HepG2 (cell line): ENCODE results near the gene NBPF3. TPM values are rescaled to one million over a fixed set of nuclear protein-coding genes. Genes with fewer than 3 reads are reported as not detected.

Experiments used
- ATAC-seq: fragments of 200-7000 bp; cut with Tn5 transposase; 3 replicates; pipeline ENCODE4 v1.9.1; 2020; ENCODE audit warnings: mild to moderate bottlenecking, moderate library complexity
- BruUV-seq: library from RNA; stranded (reverse); fragments of 400-500 nt; replicated peaks from 2 replicates; lab custom pipeline; 2021; lab: Mats Ljungman, UMichigan
- CTCF ChIA-PET: fragments of 300-600 bp; formaldehyde crosslinking; extraction: SDS; loops from one replicate; lab custom pipeline; 2021; ENCODE audit warnings: low total read pairs, inconsistent platforms, low intra/inter-chr PET ratio; lab: Yijun Ruan, JAX
- POLR2A ChIA-PET: fragments of 350-600 bp; sonication (Branson Sonifier 250); formaldehyde crosslinking; loops from one replicate; lab custom pipeline; 2020; ENCODE audit warnings: antibody characterized with exemption, inconsistent platforms; lab: Yijun Ruan, JAX
- DNase-seq: peaks from one replicate; pipeline ENCODE4 v3.0.0-alpha.2; 2015; ENCODE audit warnings: low spot score
- FAIRE-seq: peaks from 3 replicates; lab custom pipeline; 2011; peaks lifted over from hg19 to GRCh38; lab: Jason Lieb, UNC
- H2AFZ ChIP-seq: one replicate; pipeline ENCODE4 v1.6.1; 2011; ENCODE audit warnings: low read length, inconsistent platforms
- H3K27ac ChIP-seq: fragments of 300-600 bp; 3 replicates; pipeline ENCODE4 v1.8.0; 2011; ENCODE audit warnings: mixed run types, mild to moderate bottlenecking, mixed read lengths, low read length, inconsistent platforms; ENCODE audit not compliant: insufficient read depth; ENCODE audit errors: extremely low read length
- H3K27me3 ChIP-seq, 2 experiments: fragments of 200-600 bp in 1 of 2; 2 replicates in 1 of 2; 3 replicates in 1 of 2; pipeline versions ENCODE4 v1.6.0 to v1.8.0; 2011; ENCODE audit warnings: low read length in 2 of 2, mild to moderate bottlenecking in 2 of 2, moderate library complexity in 2 of 2, inconsistent platforms in 1 of 2; ENCODE audit not compliant: insufficient read depth in 2 of 2, control insufficient read depth in 1 of 2
- H3K36me3 ChIP-seq, 2 experiments: fragments of 200-600 bp in 1 of 2; replicated peaks in 1 of 2; 2 replicates in 1 of 2; 3 replicates in 1 of 2; pipeline versions ENCODE4 v1.5.1 to v1.8.0; 2011; ENCODE audit warnings: low read length in 2 of 2, inconsistent platforms in 1 of 2; ENCODE audit not compliant: insufficient read depth in 2 of 2, control insufficient read depth in 1 of 2
- H3K4me1 ChIP-seq: 2 replicates; pipeline ENCODE4 v1.5.1; 2012; ENCODE audit warnings: low read length, inconsistent platforms; ENCODE audit not compliant: insufficient read depth
- H3K4me2 ChIP-seq: 2 replicates; pipeline ENCODE4 v1.6.0; 2011; ENCODE audit warnings: low read depth, low read length, inconsistent platforms
- H3K4me3 ChIP-seq, 3 experiments: fragments of 200-600 bp in 1 of 3; sonication (generic), shearing (Covaris generic) in 1 of 3; replicated peaks in 1 of 3; 2 replicates each; pipeline ENCODE4 v1.5.1; 2011 to 2016; ENCODE audit warnings: low read length in 3 of 3, inconsistent platforms in 2 of 3, low read depth in 2 of 3, mild to moderate bottlenecking in 2 of 3, control low read depth in 1 of 3, mixed read lengths in 1 of 3; ENCODE audit not compliant: insufficient read depth in 1 of 3
- H3K79me2 ChIP-seq: one replicate; pipeline ENCODE4 v1.6.1; 2011; ENCODE audit warnings: low read length, inconsistent platforms; ENCODE audit not compliant: insufficient read depth
- H3K9ac ChIP-seq: 2 replicates; pipeline ENCODE4 v1.6.0; 2011; ENCODE audit warnings: mild to moderate bottlenecking, low read depth, low read length, inconsistent platforms; ENCODE audit not compliant: insufficient read depth
- H3K9me3 ChIP-seq: 2 replicates; pipeline ENCODE4 v1.5.1; 2012; ENCODE audit warnings: mild to moderate bottlenecking, low read length
- H4K20me1 ChIP-seq: 2 replicates; pipeline ENCODE4 v1.6.0; 2011; ENCODE audit warnings: inconsistent platforms, mild to moderate bottlenecking, low read length, moderate library complexity; ENCODE audit not compliant: insufficient read depth
- RAD51 ChIP-seq: fragments of 450-650 bp; IDR thresholded peaks from 2 replicates; pipeline ENCODE4 v1.6.1; 2016; ENCODE audit warnings: borderline replicate concordance
- SNAPC2 ChIP-seq: sonication (generic); formaldehyde crosslinking; IDR thresholded peaks from 2 replicates; pipeline ENCODE4 v1.8.1; 2022; ENCODE audit warnings: mild to moderate bottlenecking, missing genetic modification reagents
- TOE1 ChIP-seq: sonication (generic); formaldehyde crosslinking; IDR thresholded peaks from 2 replicates; pipeline ENCODE4 v1.4.0; 2020; ENCODE audit warnings: mild to moderate bottlenecking, missing genetic modification reagents
- ZNF253 ChIP-seq: sonication (generic); formaldehyde crosslinking; IDR thresholded peaks from 2 replicates; pipeline ENCODE4 v1.8.0; 2022; ENCODE audit warnings: mild to moderate bottlenecking, missing genetic modification reagents, borderline replicate concordance
- ZNF343 ChIP-seq: sonication (generic); formaldehyde crosslinking; IDR thresholded peaks from 2 replicates; pipeline ENCODE4 v1.4.0; 2020; ENCODE audit warnings: mild to moderate bottlenecking, missing genetic modification reagents
- ZNF773 ChIP-seq: sonication (generic); formaldehyde crosslinking; IDR thresholded peaks from 2 replicates; pipeline ENCODE4 v1.4.0; 2020; ENCODE audit warnings: missing genetic modification reagents, borderline replicate concordance
- ZNF839 ChIP-seq: sonication (generic); formaldehyde crosslinking; IDR thresholded peaks from 2 replicates; pipeline ENCODE4 v1.4.0; 2020; ENCODE audit warnings: missing genetic modification reagents, mild to moderate bottlenecking, borderline replicate concordance
- WGBS: methylation state at CpG from one replicate; pipeline ENCODE4 v1.1.6; 2017; ENCODE audit warnings: low lambda C conversion rate; 5-methylcytosine and 5-hydroxymethylcytosine counted together
- in situ Hi-C: cut with HindIII; loops from 2 replicates; pipeline ENCODE4 v1.10.0; 2017; ENCODE audit warnings: low pct_unique_long_range_greater_than_20kb; ENCODE audit not compliant: extremely low pct_ligation_motif_present
- intact Hi-C: fragments of 100-400 bp; cut with micrococcal nuclease; formaldehyde crosslinking; loops from one replicate; pipeline ENCODE4 v1.10.0; 2022; ENCODE audit not compliant: unreplicated experiment
- polyA plus RNA-seq, 8 experiments: library from polyadenylated mRNA; depleted of rRNA in 3 of 8; stranded (reverse) in 7 of 8; unstranded in 1 of 8; fragments of >200 nt; fragmentation: Illumina TruSeq in 4 of 8; extraction: Trizol in 4 of 8; gene quantifications; 2 replicates each; pipeline versions ENCODE4 v1.2.1 to v1.2.3, GENCODE V29; 2011 to 2016; ENCODE audit warnings: low read depth in 4 of 8, missing spikeins in 1 of 8, mixed read lengths in 1 of 8; ENCODE audit not compliant: insufficient read depth in 1 of 8
- total RNA-seq, 5 experiments: library from RNA; depleted of rRNA; stranded (reverse); fragments of >200 nt; fragmentation: Illumina TruSeq; extraction: Trizol; gene quantifications; 2 replicates each; pipeline ENCODE4 v1.2.3, GENCODE V29; 2016; ENCODE audit warnings: low read depth in 1 of 5
- TF ChIP-seq, protein P1 (sequence below): IDR thresholded peaks from 2 replicates; pipeline ENCODE4 v1.6.1; 2012; ENCODE audit warnings: inconsistent platforms
- TF ChIP-seq, protein P2 (sequence below): sonication (generic); formaldehyde crosslinking; IDR thresholded peaks from 2 replicates; pipeline ENCODE4 v1.4.0; 2020; ENCODE audit warnings: missing genetic modification reagents

NBPF3 gene
- total and polyA plus RNA-seq, 2 of the 13 experiments (the other 11 are each of a cell fraction or from before 2014, with no cell fraction given): 3.5 to 4.9 TPM

DNA sequence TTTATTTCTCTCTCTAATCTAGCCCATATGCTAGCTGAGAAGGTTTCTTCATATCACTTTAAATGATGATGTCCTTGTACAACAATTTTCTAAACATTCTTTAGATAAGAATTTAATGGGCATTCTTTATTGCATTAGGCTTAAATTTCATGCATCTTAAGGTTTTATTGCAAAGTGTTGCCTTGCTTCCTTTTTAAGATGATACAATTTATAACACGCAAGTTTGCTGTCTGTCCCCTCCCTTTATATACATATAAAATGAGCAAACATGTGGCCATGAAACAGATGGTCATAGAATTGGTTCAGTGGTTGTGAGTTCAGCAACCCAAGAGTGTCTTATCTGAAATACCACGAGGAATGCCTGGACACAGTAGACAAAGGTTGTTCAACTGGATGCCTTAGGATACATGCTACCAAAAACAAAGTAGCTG, 12.1 kb downstream of the NBPF3 start:
- no TSS peak for BruUV-seq

More for the DNA sequence above, 12.1 kb downstream of the NBPF3 start:
- in situ Hi-C loops (no loop called here), intact Hi-C loops (no loop called here)
- H3K9ac ChIP-seq: no peak overlapping the region
- DNase-seq (no peak), ATAC-seq (no peak)
- peaks cover 0 to 8% of the 10 kb centered on the region in 2 experiments; a peak in 2 of 5 replicates for H3K36me3 ChIP-seq
- no peak overlapping the region for H3K4me3 ChIP-seq
- H3K27ac ChIP-seq: no peak overlapping the region
- no peaks in the 10 kb centered on the region for H3K27me3 ChIP-seq
- no peaks in the 10 kb centered on the region for H3K79me2 ChIP-seq
- H3K9me3 ChIP-seq: no peaks in the 10 kb centered on the region
- no peaks in the 10 kb centered on the region for H3K4me1 ChIP-seq
- CTCF ChIA-PET: no interaction called here
- no peaks in the 10 kb centered on the region for H4K20me1 ChIP-seq
- no peak overlapping the region for H3K4me2 ChIP-seq
- WGBS: 91% methylated on average over 2 of the region's 2 CpGs
- POLR2A ChIA-PET: no interaction called here
- H2AFZ ChIP-seq: no peak overlapping the region
- TF ChIP-seq TOE1 (CRISPR knock-in tag) (no peak), ZNF773 (CRISPR knock-in tag) (no peak), ZNF343 (CRISPR knock-in tag) (no peak), RAD51 (no peak), ZNF839 (CRISPR knock-in tag) (no peak), ZNF253 (CRISPR knock-in tag) (no peak), SNAPC2 (CRISPR knock-in tag) (no peak)
- TF ChIP-seq, protein P1, sequence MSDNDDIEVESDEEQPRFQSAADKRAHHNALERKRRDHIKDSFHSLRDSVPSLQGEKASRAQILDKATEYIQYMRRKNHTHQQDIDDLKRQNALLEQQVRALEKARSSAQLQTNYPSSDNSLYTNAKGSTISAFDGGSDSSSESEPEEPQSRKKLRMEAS: no peak
- TF ChIP-seq, protein P2, sequence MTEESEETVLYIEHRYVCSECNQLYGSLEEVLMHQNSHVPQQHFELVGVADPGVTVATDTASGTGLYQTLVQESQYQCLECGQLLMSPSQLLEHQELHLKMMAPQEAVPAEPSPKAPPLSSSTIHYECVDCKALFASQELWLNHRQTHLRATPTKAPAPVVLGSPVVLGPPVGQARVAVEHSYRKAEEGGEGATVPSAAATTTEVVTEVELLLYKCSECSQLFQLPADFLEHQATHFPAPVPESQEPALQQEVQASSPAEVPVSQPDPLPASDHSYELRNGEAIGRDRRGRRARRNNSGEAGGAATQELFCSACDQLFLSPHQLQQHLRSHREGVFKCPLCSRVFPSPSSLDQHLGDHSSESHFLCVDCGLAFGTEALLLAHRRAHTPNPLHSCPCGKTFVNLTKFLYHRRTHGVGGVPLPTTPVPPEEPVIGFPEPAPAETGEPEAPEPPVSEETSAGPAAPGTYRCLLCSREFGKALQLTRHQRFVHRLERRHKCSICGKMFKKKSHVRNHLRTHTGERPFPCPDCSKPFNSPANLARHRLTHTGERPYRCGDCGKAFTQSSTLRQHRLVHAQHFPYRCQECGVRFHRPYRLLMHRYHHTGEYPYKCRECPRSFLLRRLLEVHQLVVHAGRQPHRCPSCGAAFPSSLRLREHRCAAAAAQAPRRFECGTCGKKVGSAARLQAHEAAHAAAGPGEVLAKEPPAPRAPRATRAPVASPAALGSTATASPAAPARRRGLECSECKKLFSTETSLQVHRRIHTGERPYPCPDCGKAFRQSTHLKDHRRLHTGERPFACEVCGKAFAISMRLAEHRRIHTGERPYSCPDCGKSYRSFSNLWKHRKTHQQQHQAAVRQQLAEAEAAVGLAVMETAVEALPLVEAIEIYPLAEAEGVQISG (CRISPR knock-in tag): no peak
- TF ChIP-seq, all 625 proteins: peak for 0
- FAIRE-seq: no peak
